HG03196 (cell line): ENCODE data around the gene NR2C1.
A peak's percentile ranks its signal among the peaks of the same experiment; 100 is the strongest.
"Not testable (repeated sequence)": the region's sequence is repeated elsewhere in the genome, so short reads cannot be mapped to it uniquely, and the experiment has no call there.

Source experiments
- ATAC-seq: cut with Tn5 transposase; IDR thresholded peaks from one replicate; pipeline ENCODE4 v1.9.1; 2021; ENCODE audit not compliant: unreplicated experiment

Gene NR2C1

DNA sequence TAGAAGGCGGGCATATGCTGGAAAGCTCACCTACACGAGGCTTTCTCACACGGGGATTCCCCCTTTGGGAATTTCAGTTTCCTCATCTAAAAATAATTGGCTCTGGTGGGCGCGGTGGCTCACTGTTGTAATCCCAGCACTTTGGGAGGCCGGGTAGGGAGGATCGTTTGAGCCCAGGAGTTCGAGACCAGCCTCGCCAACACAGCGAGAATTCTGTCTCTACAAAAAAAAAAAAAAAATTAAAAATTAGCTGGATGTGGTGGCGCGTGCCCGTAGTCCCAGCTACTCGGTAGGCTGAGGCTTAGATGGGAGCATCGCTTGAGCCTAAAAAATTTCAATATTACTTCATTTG, 69.5 kb downstream of the NR2C1 start:
- ATAC-seq = peak; percentile 8

DNA sequence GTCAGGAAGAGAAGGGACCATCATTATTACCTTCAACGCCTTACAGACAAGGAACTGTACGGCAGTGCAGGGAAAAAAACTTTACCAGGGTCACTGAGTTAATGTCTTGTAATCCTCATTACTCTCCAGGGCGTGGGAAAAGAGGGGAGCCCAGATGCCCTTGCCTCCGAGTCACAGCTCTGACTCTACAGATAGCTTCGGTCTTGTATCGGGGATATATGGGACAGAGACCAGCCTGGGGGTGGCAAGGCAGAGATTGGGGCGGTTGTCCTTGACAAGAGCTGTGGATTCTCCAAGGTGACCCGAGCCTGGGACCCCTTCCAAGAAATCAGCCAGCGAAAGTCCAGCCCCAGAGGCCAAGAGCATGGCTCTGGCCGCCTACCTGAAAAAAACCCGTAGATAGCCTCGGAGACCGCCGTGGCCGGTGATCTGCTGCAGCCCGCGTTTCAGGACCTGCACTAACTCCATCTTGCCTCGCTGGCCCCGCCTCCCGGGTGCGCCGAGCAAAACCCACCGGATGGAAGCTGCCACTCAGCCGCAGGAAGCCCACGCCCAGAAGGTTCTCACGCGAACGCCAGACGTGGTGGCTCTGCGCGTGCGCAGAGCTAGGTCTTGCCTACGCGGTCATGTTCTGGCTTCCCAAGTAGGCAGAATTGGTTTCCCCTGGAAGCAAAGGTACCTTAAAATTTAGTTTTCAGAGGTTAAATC, 70.1 kb downstream of the NR2C1 start, which contains the start of gene NDUFA12:
TSS of gene NDUFA12 (minus strand) at position 485 of the 708 bp plus-strand sequence. CDS start at position 468, 17 bp downstream.
- ATAC-seq = peak; percentile 99

DNA sequence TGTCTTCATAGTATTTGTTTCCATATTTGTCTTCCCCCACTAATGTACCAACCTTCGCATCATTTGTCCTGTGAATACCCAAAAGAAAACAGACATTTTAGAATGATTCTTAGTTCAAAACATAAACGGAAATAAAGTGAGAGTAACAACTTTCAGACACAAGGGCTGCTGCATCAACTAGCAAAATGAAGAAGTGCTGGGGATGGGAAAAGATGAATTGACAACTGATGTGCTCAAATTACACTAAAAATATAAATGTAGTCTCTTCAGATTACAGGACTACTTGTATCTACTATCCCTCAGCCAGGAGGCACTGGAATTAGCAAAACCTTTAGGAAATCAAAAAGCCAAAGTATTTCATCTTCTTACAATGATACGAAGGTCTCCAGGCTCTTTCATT, 70.7 kb downstream of the NR2C1 start:
- ATAC-seq = no peak

DNA sequence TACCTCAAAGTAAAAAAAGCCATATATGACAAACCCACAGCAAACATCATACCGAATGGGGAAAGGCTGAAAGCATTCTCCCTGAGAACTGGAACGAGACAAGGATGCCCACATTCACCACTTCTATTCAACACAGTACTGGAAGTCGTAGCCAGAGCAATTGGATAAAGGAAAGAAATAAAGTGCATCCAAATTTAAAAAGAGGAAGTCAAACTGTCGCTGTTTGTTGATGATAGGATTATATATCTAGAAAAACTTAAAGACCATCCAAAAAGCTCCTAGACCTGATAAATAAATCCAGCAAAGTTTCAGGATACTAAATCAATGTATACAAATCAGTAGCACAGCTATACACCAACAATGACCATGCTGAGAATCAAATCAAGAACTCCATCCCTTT, 75.1 kb downstream of the NR2C1 start:
- ATAC-seq = no peak

DNA sequence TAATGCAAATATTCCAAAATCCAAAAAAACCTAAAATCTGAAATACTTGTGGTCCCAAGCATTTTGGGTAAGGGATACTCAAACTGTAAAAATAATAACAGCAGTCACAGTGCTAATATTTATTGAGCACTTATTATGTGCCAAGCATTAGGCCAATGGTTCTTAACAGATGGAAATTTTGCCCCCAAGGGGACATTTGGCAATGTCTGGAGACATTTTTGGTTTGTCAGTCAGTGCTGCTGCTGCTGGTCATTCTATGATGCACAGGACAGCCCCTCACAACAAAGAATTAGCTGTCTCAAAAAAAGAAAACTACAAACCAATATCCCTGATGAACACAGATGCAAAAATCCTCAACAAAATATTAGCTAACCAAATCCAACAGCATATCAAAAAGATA, 75.7 kb downstream of the NR2C1 start:
- ATAC-seq = no peak

DNA sequence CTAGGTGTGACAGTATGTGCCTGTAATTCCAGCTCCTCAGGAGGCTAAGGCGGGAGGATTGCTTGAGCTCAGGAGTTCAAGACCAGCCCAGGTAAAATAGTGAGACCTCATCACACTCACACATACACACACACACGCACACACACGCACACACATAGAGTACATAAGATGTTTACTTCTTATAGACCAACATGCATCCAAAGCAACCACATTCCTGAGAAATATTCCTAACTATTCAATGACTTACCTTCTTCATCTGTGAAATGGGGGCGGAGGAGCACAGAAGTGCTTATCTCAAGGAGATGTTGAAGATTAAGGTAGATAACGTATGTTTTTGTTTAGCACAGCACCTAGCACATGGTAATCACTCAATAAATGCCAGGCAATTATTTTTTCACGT, 76.4 kb downstream of the NR2C1 start:
- ATAC-seq = no peak

DNA sequence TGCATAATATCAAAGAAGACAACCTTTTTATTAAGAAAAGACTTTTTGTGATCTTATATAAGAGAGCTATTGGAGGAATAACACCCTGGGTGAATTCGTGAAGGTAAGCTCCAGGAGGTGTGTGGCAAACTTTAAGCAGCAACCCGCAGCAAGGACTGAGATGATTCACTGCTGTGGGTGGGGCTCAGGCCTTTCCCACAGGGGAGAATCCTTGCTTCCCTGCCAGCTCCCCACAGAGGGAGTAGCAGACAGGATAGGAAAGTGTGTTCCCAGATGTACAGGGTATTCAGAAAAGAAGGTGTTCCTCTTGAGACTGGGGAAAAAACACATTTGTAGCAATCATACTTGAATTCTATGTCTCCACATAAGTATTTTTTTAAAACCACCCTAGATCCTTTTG, 79.1 kb downstream of the NR2C1 start:
- no peak for ATAC-seq

DNA sequence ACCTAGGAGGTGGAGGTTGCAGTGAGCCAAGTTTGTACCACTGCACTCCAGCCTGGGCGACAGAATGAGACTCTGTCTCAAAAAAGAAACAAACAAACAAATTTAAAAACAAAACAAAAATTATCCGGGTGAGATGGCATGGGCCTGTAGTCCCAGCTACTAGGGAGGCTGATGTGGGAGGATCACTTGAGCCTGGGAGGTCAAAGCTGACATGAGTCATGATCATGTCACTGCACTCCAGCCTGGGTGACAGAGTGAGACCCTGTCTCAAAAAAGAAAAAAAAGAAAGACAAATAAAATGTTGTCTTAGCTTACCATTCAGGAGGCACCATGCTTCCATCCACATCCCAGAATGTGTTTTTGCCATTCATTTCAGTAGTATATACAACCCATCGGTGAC, 79.6 kb downstream of the NR2C1 start:
- ATAC-seq = not testable (repeated sequence)

DNA sequence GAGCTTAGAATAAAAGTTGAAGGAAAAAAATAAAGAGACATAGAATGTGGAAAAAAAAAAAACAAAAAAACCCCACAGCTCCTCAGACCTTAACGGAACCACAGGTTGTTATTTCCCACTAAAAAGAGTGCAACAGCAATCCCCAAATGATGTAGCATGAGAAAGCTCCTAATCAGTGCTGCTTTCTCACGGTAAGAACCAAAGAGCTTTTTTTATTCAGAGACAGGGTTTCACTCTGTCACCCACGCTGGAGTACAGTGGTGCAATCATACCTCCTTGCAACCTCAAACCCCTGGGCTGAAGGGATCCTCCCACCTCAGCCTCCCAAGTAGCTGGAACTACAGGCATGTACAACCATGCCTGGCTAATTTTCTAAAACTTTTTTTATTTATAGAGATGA, 83.2 kb downstream of the NR2C1 start:
- no peak for ATAC-seq

DNA sequence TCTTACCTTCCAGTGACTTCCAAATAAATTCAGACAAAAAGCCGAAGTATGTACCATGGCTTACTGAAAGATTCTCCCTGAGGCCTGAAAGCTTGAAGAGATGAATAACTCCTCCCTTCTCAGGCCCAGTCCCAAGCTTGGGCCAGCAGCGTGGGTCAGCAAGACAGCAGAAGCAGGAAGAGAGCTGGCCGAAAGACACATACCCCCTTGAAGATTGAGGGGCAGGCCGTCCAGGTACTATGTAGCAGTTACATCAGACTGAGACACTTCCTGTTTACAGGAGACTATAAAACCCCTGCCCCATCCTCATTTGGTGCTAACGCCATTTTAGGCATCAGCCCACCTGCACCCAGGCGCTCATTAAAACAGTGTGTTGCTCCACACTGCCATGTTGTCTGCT, 84.9 kb downstream of the NR2C1 start:
- ATAC-seq = no peak

DNA sequence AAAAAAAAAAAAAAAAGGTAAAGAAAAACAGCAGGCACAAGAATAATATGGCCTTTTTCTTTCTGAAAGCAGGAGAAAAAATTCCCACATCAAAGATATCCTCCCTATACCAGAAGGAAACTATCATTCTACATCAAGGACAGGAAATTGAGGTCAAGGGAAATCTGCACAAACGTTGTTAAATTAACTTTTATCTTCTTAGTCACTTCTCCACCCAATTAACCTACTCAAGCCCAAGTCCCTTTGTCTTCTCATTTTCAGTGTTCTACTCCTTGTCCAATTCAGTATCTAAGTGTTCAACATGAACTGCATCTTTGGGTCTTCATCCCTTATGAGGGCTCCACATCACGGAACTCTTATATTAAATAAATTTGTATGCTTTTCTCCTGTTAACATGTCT, 85.6 kb downstream of the NR2C1 start:
- no peak for ATAC-seq

DNA sequence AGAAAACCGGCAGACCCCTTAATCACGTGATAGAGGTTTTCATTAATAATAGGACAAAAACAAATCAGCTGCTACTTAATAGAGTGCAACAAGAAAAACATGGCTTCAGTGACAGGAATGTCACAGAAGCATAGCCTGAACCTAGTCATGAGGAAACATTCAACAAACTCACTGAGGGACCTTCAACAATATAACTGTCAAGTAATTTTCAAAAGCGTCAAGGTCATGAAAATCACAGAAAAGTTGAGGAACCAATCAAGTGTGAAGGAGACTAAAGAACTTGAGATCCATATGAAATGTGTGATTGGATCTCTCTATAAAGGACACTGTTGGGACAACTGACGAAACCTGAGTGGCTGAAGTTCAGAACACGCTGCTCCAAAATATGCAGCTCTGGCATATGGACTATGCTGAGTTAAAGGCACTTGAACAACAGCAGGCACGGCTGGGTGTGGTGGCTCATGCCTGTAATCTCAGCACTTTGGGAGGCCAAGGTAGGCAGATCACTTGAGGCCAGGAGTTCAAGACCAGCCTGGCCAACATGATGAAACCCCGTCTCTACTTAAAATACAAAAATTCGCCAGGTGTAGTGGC, 86.2 kb downstream of the NR2C1 start:
- ATAC-seq = no peak

DNA sequence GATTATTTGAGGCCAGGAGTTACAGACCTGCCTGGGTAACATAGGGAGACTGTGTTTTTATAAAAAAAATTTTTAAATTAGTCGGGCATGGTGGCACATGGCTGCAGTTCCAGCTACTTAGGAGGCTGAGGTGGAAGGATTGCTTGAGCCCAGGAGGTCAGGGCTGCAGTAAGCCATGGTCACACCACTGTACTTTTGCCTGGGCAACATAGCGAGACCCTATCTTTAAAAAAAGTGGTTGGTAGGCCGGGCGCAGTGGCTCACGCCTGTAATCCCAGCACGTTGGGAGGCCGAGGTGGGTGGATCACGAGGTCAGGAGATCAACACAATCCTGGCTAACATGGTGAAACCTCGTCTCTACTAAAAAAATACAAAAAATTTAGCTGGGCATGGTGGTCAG, 88.3 kb downstream of the NR2C1 start:
- ATAC-seq = not testable (repeated sequence)

DNA sequence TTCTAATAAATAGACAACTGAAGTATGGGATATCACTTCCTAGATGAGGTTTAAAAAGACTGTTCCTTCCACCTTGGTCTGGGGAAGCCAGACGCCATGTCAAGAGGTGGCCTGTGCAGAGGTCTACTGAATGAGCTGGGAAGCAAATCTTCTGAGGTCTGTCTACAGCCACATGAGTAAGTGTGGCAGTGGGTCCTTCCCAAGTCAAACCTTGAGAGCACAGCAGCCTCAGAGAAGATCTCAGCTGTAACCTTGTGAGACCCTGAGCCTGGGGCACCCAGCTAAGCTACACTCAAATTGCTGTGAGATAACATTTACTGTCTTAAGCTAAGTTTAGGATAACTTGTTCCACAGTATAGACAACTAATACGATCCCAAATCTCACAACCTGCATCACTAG, 90.1 kb downstream of the NR2C1 start:
- no peak for ATAC-seq

DNA sequence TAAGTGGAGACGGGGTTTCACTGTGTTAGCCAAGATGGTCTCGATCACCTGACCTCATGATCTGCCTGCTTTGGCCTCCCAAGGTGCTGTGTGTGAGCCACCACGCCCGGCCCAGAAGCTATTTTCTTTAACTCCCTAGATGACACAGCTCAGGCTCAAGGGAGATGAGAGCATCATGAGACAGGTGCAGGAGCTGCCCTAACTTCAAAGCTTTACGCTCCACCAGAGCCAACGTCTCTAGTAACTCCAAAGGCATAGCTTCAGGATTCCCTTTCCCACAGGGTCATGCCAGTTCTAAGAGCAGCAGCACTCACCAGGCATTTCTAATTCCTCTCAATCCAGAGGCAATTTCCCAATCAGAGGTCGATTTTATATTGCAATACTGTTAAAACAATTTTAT, 91.0 kb downstream of the NR2C1 start:
- ATAC-seq = no peak

DNA sequence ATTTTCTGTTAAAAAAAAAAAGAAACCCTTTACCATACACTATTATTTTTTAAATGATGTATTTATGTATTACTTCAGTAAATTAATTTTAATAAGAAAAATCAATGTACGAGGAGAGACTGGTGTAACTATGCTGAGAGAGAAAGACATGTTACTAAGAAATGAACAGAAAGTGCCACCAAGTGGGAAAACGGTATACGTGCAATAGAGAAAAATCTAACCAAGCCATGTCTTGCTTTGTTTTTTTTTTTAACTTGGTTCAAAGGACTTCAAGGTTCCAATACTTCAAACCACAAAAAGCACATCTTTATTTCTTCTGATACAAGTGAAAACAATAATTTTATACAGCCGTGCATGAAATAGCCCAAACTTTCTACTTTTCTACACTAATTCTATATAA, 92.8 kb downstream of the NR2C1 start:
- no peak for ATAC-seq

DNA sequence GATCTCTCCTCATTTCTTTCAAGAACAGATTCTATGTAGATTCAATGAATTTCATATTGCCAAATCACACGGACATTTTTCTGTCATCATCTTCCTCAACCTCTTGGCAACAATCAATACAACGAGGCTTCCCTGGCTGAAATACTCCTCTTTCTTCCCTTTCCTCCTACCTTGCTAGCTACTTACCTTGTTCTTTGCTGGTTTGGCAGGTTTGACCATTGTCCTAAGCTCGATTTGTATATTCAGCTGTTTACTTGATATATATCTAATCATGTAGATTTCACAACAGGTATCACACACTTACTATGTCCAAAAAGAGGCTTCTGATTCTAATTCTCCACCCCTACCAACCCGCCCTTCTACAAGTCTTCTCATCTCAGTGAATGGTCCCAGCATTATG, 93.5 kb downstream of the NR2C1 start:
- no peak for ATAC-seq

DNA sequence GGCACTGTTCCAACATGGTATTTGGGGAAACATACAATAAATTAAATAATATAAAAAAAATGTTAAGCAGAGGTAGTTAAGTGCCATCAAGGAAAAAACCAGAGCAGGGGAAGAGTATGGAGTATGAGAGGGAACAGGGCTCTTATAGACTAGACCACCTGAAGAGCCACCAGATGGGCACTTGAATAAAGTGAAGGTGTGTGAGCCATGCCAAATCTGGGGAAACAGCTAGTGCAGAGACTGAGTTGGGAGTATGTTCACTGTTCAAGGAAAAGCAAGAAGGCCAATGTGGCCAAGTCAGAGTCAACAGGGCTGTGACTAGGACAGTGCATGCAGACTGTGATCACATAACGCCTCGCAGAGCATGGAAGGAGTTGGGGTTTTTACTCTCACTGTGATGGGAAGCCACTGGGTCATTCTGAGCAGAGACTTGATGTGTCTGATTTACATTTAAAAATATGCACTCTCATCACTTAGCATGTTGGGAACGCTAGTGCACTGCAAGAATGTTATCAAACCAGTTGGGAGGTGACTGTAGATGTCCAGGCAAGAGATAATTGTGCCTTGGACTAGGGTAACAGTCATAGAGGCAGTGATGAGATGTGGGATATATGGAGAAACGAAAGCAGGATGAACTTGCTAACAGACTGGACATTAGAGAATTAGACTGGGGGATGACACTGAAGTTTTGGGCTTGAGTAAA, 95.5 kb downstream of the NR2C1 start:
- ATAC-seq = no peak

DNA sequence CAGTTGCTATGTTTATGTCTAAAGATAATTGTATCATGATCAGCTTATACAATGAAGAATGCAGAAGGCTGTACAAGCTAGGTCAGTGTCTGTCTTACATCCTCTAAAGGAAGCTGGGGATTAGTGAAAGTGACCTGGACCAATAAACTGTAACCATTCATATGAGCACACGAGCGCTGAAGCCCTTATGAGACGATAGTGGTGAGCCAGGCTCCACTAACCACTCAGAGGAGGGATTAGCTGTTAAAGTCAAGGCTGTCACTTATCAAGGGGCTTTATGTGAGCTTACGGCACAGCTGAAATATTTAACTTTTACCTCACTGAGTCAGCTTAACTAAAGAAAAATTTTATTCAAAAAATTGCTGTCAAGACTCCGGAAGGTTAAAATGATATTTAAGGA, 100.2 kb downstream of the NR2C1 start:
- ATAC-seq = no peak

DNA sequence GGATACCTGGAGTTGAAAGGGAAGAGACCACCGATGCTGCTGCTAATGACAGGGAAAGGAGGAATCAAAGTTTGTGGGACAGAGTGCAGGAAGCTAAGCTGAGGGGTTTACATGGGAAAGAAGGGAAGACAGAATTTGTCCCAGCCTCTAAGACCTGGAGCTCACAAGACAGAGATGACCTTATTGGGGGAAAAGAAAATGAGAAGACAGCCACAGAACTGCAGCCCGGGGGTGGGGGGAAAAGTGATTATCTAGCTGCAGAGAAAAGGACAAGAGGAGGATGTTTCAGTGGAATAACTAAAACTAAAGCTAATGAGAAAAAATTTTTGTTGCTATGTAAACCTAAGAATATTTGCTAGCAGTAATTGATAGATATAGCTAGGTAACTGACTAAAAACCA, 100.6 kb downstream of the NR2C1 start:
- ATAC-seq = no peak

DNA sequence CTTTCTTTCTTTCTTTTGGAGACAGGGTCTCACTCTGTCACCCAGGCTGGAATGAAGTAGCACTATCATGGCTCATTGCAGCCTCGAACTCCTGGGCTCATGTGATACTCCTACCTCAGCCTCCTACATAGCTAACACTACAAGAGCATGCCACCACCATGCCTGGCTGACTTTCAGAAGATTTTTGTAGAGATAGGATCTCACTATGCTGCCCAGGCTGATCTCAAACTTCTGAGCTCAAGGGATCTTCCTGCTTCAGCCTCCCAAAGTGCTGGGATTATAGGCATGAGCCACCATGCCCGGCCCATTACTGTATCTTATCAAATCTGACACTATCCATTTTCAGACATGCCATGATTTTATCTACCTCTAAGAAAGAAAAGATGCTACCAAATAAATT, 101.5 kb downstream of the NR2C1 start:
- no peak for ATAC-seq

DNA sequence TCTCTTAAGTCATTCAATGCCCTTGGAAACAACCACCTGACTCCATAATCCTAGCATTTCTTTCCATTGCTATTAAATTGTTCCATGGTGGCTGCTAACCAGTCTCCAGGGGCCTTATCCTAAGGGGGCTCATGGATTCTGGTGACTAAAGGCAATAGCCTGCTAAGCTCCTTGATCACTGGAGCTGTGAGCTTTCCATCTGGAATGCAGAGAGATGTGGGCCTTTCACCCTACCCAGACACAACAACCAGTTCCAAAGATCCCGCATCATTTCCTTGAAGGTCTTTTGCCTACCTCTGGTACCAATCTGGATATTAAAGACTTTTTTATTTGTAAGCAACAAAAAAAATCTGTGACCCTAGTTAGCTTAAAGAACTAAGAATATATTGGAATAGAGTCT, 102.9 kb downstream of the NR2C1 start:
- ATAC-seq = no peak
